H1 (cell line): ENCODE measurements around the gene MACROD2. TPM values are rescaled to one million over a fixed set of nuclear protein-coding genes. Genes with fewer than 3 reads are reported as not detected.

Source experiments
- ASH2L ChIP-seq: fragments of 200-600, 300-600 bp; sonication (generic); IDR thresholded peaks from one replicate; pipeline ENCODE4 v1.7.1; 2017; ENCODE audit warnings: low read length
- SIX5 ChIP-seq: IDR thresholded peaks from 2 replicates; pipeline ENCODE4 v1.6.1; 2011; ENCODE audit warnings: mild to moderate bottlenecking, low read depth, low read length
- TAF1 ChIP-seq: IDR thresholded peaks from 2 replicates; pipeline ENCODE4 v1.6.1; 2011; ENCODE audit warnings: mild to moderate bottlenecking, low read depth, low read length
- polyA plus RNA-seq, 7 experiments: library from polyadenylated mRNA; depleted of rRNA in 3 of 7; stranded (reverse) in 5 of 7; unstranded in 2 of 7; fragments of >200 nt in 5 of 7; fragments of 200-250 nt in 2 of 7; gene quantifications; 1 replicate in 5 of 7; 2 replicates in 1 of 7; 4 replicates in 1 of 7; pipeline versions ENCODE4 v1.2.1 to v1.2.3, GENCODE V29; 2011 to 2013; ENCODE audit warnings: missing spikeins in 2 of 7, mixed read lengths in 2 of 7
- total RNA-seq: library from RNA; stranded (reverse); fragmentation: NEBNext Ultra II Directional; extraction: Animal tissue kit (Norgen Biotek cat#: 25700); gene quantifications from 2 replicates; pipeline ENCODE4 v1.2.1, GENCODE V29; 2021

The MACROD2 gene
- total and polyA plus RNA-seq, 2 of the 8 experiments (the other 6 are each of a cell fraction or from before 2014, with no cell fraction given), result 0.70 to 3.9 TPM

- no peak for TF ChIP-seq SIX5
- TF ChIP-seq TAF1, result no peak
- no peak for TF ChIP-seq ASH2L
Measured at GRCh38 chr20:14207591-14207990, 212.3 kb downstream of the MACROD2 start (continued).
